Mesenchymal stem cell (in vitro differentiated cells and primary cell): ENCODE data around the gene SPINT4. TPM values are rescaled to one million over a fixed set of nuclear protein-coding genes. Genes with fewer than 3 reads are reported as not detected.

Source experiments
- DNase-seq: peaks from one replicate; pipeline ENCODE4 v3.0.0-alpha.2; 2013
- H2AFZ ChIP-seq: one replicate; pipeline ENCODE4 v1.6.1; 2013; ENCODE audit warnings: low read depth, mild to moderate bottlenecking, control low read depth, inconsistent platforms, low read length, moderate library complexity
- H2AK5ac ChIP-seq: 2 replicates; pipeline ENCODE4 v1.6.1; 2013; ENCODE audit warnings: low read length, moderate library complexity, mild to moderate bottlenecking, inconsistent platforms; ENCODE audit not compliant: severe bottlenecking
- H2BK120ac ChIP-seq: one replicate; pipeline ENCODE4 v1.6.1; 2013; ENCODE audit warnings: low read depth, mild to moderate bottlenecking, inconsistent platforms, low read length, moderate library complexity
- H2BK12ac ChIP-seq, 2 experiments: one replicate each; pipeline ENCODE4 v1.6.1; 2013; ENCODE audit warnings: inconsistent platforms in 2 of 2, low read length in 2 of 2, mild to moderate bottlenecking in 2 of 2, moderate library complexity in 2 of 2, control low read depth in 1 of 2
- H2BK15ac ChIP-seq: one replicate; pipeline ENCODE4 v1.6.1; 2013; ENCODE audit warnings: mild to moderate bottlenecking, low read depth, inconsistent platforms; ENCODE audit not compliant: poor library complexity, severe bottlenecking
- H2BK5ac ChIP-seq: 2 replicates; pipeline ENCODE4 v1.6.1; 2013; ENCODE audit warnings: low read depth, mild to moderate bottlenecking, low read length, control low read depth, inconsistent platforms; ENCODE audit not compliant: poor library complexity, severe bottlenecking
- H3K14ac ChIP-seq, 2 experiments: one replicate each; pipeline ENCODE4 v1.6.1; 2013; ENCODE audit warnings: inconsistent platforms in 2 of 2, low read length in 2 of 2, control low read depth in 1 of 2, mild to moderate bottlenecking in 1 of 2, moderate library complexity in 1 of 2
- H3K18ac ChIP-seq, 2 experiments: one replicate each; pipeline ENCODE4 v1.6.1; 2013; ENCODE audit warnings: inconsistent platforms in 2 of 2, low read length in 2 of 2, control low read depth in 1 of 2, low read depth in 1 of 2, mild to moderate bottlenecking in 1 of 2
- H3K23ac ChIP-seq, 2 experiments: one replicate each; pipeline ENCODE4 v1.6.1; 2013; ENCODE audit warnings: inconsistent platforms in 2 of 2, low read length in 2 of 2, mild to moderate bottlenecking in 2 of 2, moderate library complexity in 2 of 2, control low read depth in 1 of 2
- H3K27ac ChIP-seq: 2 replicates; pipeline ENCODE4 v1.5.1; 2013; ENCODE audit warnings: mild to moderate bottlenecking, moderate library complexity, low read length, control low read depth, inconsistent platforms; ENCODE audit not compliant: poor library complexity, severe bottlenecking
- H3K27me3 ChIP-seq, 2 experiments: 2 replicates each; pipeline versions ENCODE4 v1.6.1 to v1.7.0; 2013; ENCODE audit warnings: low read length in 2 of 2, mild to moderate bottlenecking in 2 of 2, moderate library complexity in 2 of 2, control low read depth in 1 of 2, inconsistent platforms in 1 of 2; ENCODE audit not compliant: control insufficient read depth in 1 of 2, insufficient read depth in 1 of 2
- H3K36me3 ChIP-seq, 2 experiments: 2 replicates each; pipeline versions ENCODE4 v1.6.1 to v1.7.0; 2013; ENCODE audit warnings: low read length in 2 of 2, control low read depth in 1 of 2, inconsistent platforms in 1 of 2, low read depth in 1 of 2, mild to moderate bottlenecking in 1 of 2; ENCODE audit not compliant: insufficient read depth in 2 of 2, control insufficient read depth in 1 of 2
- H3K4ac ChIP-seq, 2 experiments: one replicate each; pipeline ENCODE4 v1.6.1; 2013; ENCODE audit warnings: inconsistent platforms in 2 of 2, low read length in 2 of 2, mild to moderate bottlenecking in 2 of 2, moderate library complexity in 2 of 2, control low read depth in 1 of 2, low read depth in 1 of 2
- H3K4me1 ChIP-seq: 2 replicates; pipeline ENCODE4 v1.6.1; 2013; ENCODE audit warnings: low read depth, low read length, control low read depth; ENCODE audit not compliant: control insufficient read depth, insufficient read depth
- H3K4me2 ChIP-seq: 2 replicates; pipeline ENCODE4 v1.6.1; 2013; ENCODE audit warnings: low read length, mild to moderate bottlenecking, inconsistent platforms; ENCODE audit not compliant: poor library complexity, severe bottlenecking
- H3K4me3 ChIP-seq, 2 experiments: 2 replicates each; pipeline versions ENCODE4 v1.5.1 to v1.7.0; 2013; ENCODE audit warnings: low read length in 2 of 2, mild to moderate bottlenecking in 2 of 2, control low read depth in 1 of 2, low read depth in 1 of 2; ENCODE audit not compliant: insufficient read depth in 1 of 2
- H3K79me1 ChIP-seq: replicated peaks from 2 replicates; pipeline ENCODE4 v1.6.1; 2013; ENCODE audit warnings: mild to moderate bottlenecking, control low read depth, low read length, inconsistent platforms; ENCODE audit not compliant: poor library complexity, severe bottlenecking
- H3K9ac ChIP-seq: 2 replicates; pipeline ENCODE4 v1.7.0; 2013; ENCODE audit warnings: mild to moderate bottlenecking, low read length, moderate library complexity
- H3K9me3 ChIP-seq: 2 replicates; pipeline ENCODE4 v1.7.0; 2013; ENCODE audit warnings: mild to moderate bottlenecking, low read length; ENCODE audit not compliant: control insufficient read depth
- H4K8ac ChIP-seq: one replicate; pipeline ENCODE4 v1.6.1; 2013; ENCODE audit warnings: inconsistent platforms, mild to moderate bottlenecking, low read length, moderate library complexity
- H4K91ac ChIP-seq: one replicate; pipeline ENCODE4 v1.6.1; 2013; ENCODE audit warnings: mild to moderate bottlenecking, low read length, inconsistent platforms
- WGBS: methylation state at CpG from one replicate; pipeline ENCODE4 v1.1.7; 2013; ENCODE audit warnings: mixed read lengths; 5-methylcytosine and 5-hydroxymethylcytosine counted together
- small RNA-seq: library from polyadenylated mRNA; stranded (forward); fragments of <200 nt; extraction: miRNeasy Mini kit (QIAGEN cat#:217004); gene quantifications from one replicate; pipeline ENCODE3, GENCODE V24; 2013; ENCODE audit warnings: low read depth

The SPINT4 gene

DNA sequence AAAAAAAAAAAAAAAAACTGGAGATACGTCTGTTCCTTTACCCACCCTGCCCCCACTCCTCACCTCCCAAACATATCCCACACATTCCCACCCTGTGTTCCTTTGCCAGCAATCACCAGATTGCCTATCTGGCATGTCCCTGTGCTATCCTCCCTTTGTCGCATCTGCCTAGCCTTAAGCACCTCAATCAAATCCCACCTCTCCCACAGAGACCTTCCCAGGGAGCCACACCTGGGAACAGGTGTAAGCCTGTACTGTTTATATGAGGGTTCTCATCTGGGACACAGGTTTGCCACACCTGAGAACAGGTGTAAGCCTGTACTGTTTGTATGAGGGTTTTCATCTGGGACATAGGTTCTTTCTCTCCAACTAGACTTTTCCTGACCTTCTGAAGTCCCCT is 52.8 kb downstream of the SPINT4 start:
- H2BK120ac ChIP-seq = no peak overlapping the region

DNA sequence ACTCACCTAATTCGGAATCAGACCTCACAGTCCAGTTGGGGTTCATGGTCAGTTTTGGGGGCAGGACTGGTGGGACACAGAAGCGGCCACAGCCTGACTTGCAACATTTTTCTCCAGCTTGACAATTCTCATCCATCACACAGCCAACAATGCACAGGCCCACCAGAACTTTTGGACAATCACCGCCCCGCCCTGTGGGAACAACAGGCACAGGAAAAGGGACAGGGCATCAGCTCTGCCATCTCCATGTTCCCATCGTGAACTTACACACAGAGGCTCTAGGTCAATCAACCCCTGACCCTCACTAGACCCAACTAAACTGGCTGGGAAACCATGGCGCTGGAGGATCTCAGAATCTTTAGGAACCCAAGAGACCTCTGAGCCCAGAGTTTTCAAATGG is 53.3 kb downstream of the SPINT4 start:
- Histone ChIP-seq H2AFZ (peak overlapping the region; percentile 23), H3K23ac (peak overlapping the region in 1 of 2 experiments; percentile 88), H2AK5ac (no peak overlapping the region), H3K9me3 (no peaks in the 10 kb centered on the region), H3K27ac (no peak overlapping the region), H4K8ac (no peak overlapping the region), H3K36me3 (no peaks in the 10 kb centered on the region), H3K18ac (peak overlapping the region; percentile 37 to 66), H3K14ac (no peak overlapping the region), H4K91ac (no peak overlapping the region), H3K4me3 (no peak overlapping the region), H2BK15ac (no peak overlapping the region), H3K9ac (no peak overlapping the region), H2BK12ac (peak overlapping the region; percentile 14 to 87), H3K27me3 (no peaks in the 10 kb centered on the region), H3K4me2 (no peak overlapping the region), H3K79me1 (no peaks in the 10 kb centered on the region), H2BK5ac (no peak overlapping the region), H3K4ac (no peak overlapping the region), H3K4me1 (peaks cover 11% of the 10 kb centered on the region), H2BK120ac (no peak overlapping the region)
- WGBS = 97% methylated on average over 6 of the region's 6 CpGs
- DNase-seq = no peak

More for the DNA sequence above, 52.8 kb downstream of the SPINT4 start:
- no peak overlapping the region for H3K9ac ChIP-seq
- H3K27me3 ChIP-seq = no peaks in the 10 kb centered on the region
- no peak overlapping the region for H3K14ac ChIP-seq
- no peak overlapping the region for H2BK5ac ChIP-seq
- H3K27ac ChIP-seq = no peak overlapping the region
- no peak overlapping the region for H2BK12ac ChIP-seq
- 97% methylated on average over 2 of the region's 2 CpGs for WGBS
- no peak for DNase-seq
- H3K4me3 ChIP-seq = no peak overlapping the region
- H3K4ac ChIP-seq = no peak overlapping the region
- no peaks in the 10 kb centered on the region for H3K36me3 ChIP-seq
- H4K91ac ChIP-seq = no peak overlapping the region
- H3K4me1 ChIP-seq = peaks cover 11% of the 10 kb centered on the region
- H3K9me3 ChIP-seq = no peaks in the 10 kb centered on the region
- H3K4me2 ChIP-seq = no peak overlapping the region
- no peak overlapping the region for H2BK15ac ChIP-seq
- H2AK5ac ChIP-seq = peak overlapping the region; percentile 22
- no peak overlapping the region for H2AFZ ChIP-seq
- H3K23ac ChIP-seq = no peak overlapping the region
- no peaks in the 10 kb centered on the region for H3K79me1 ChIP-seq
- H3K18ac ChIP-seq = no peak overlapping the region
- H4K8ac ChIP-seq = no peak overlapping the region

Small RNAs within 50 kb of the gene (small RNA-seq; reads per million reads assigned to genes)
- gene MIR3617 = 10.4 reads per million, percentile 79 among the genes with 10 or more reads in this experiment
- not detected for gene SPINT5P
